HG03108 (cell line): ENCODE results near the gene DYNLT1.
"Not testable (repeated sequence)": the region's sequence is repeated elsewhere in the genome, so short reads cannot be mapped to it uniquely, and the experiment has no call there.

Source experiments
- ATAC-seq: cut with Tn5 transposase; IDR thresholded peaks from one replicate; pipeline ENCODE4 v1.9.1; 2021; ENCODE audit warnings: moderate library complexity; ENCODE audit not compliant: unreplicated experiment

Gene DYNLT1

GRCh38 chr6:158624684-158625682 is 19.6 kb downstream of the DYNLT1 start:
- ATAC-seq: no peak

- no peak for ATAC-seq
Observed at GRCh38 chr6:158622545-158623190, 21.9 kb downstream of the DYNLT1 start.

GRCh38 chr6:158621694-158622544 is 22.6 kb downstream of the DYNLT1 start:
- ATAC-seq: no peak

GRCh38 chr6:158620963-158621693 is 23.4 kb downstream of the DYNLT1 start:
- ATAC-seq: no peak

GRCh38 chr6:158619922-158620801 is 24.4 kb downstream of the DYNLT1 start:
- no peak for ATAC-seq

- ATAC-seq: not testable (repeated sequence)
Observed at GRCh38 chr6:158618289-158618688, 26.3 kb downstream of the DYNLT1 start.

GRCh38 chr6:158614606-158615005 is 29.9 kb downstream of the DYNLT1 start:
- not testable (repeated sequence) for ATAC-seq

- no peak for ATAC-seq
Observed at GRCh38 chr6:158611541-158612370, 32.8 kb downstream of the DYNLT1 start.

- ATAC-seq: no peak
Observed at GRCh38 chr6:158611039-158611438, 33.5 kb downstream of the DYNLT1 start.

- ATAC-seq: no peak
Observed at GRCh38 chr6:158610319-158610968, 34.1 kb downstream of the DYNLT1 start.

- no peak for ATAC-seq
Observed at GRCh38 chr6:158609455-158610155, 34.9 kb downstream of the DYNLT1 start.

- no peak for ATAC-seq
Observed at GRCh38 chr6:158608221-158608620, 36.3 kb downstream of the DYNLT1 start.

- ATAC-seq: no peak
Observed at GRCh38 chr6:158607411-158608170, 37.0 kb downstream of the DYNLT1 start.

- no peak for ATAC-seq
Observed at GRCh38 chr6:158606935-158607334, 37.6 kb downstream of the DYNLT1 start.

- not testable (repeated sequence) for ATAC-seq
Observed at GRCh38 chr6:158606011-158606410, 38.5 kb downstream of the DYNLT1 start.

GRCh38 chr6:158605266-158605878 is 39.2 kb downstream of the DYNLT1 start:
- ATAC-seq: no peak
